Vagina (tissue), 2 donors: ENCODE data around the gene RTL1. TPM values are rescaled to one million over a fixed set of nuclear protein-coding genes. Genes with fewer than 3 reads are reported as not detected.

Experiments used
- DNase-seq, 2 donors: peaks; one replicate each; pipeline ENCODE4 v3.0.0-alpha.2; 2017; ENCODE audit errors: extremely low spot score in 2 of 2
- H3K27ac ChIP-seq: fragments of 200-600 bp; sonication (generic); one replicate; pipeline ENCODE4 v1.5.1; 2019
- H3K27me3 ChIP-seq: fragments of 200-600 bp; sonication (generic); one replicate; pipeline ENCODE4 v1.5.1; 2019
- H3K36me3 ChIP-seq, 2 donors: fragments of 200-600 bp; sonication (generic); one replicate each; pipeline ENCODE4 v1.5.1; 2017 to 2019
- H3K4me1 ChIP-seq: fragments of 200-600 bp; sonication (generic); one replicate; pipeline ENCODE4 v1.5.1; 2019
- H3K4me3 ChIP-seq, 2 donors: fragments of 200-600 bp; sonication (generic); 1 replicate in 1 of 2; 2 replicates in 1 of 2; pipeline ENCODE4 v1.5.1; 2016 to 2019
- H3K9me3 ChIP-seq: fragments of 200-600 bp; sonication (generic); one replicate; pipeline ENCODE4 v1.5.1; 2019
- CTCF ChIP-seq, 3 experiments: fragments of 450-650 bp in 2 of 3; fragments of 200-600 bp in 1 of 3; sonication (generic) in 1 of 3; IDR thresholded peaks; one replicate each; pipeline ENCODE4 v1.5.1; 2017 to 2019; ENCODE audit warnings: antibody characterized with exemption in 3 of 3, mild to moderate bottlenecking in 2 of 3, moderate library complexity in 2 of 3
- POLR2A ChIP-seq, 2 donors: fragments of 450-650 bp; IDR thresholded peaks; one replicate each; pipeline ENCODE4 v1.6.1; 2017; ENCODE audit warnings: antibody characterized with exemption in 2 of 2, mild to moderate bottlenecking in 2 of 2, moderate library complexity in 2 of 2
- POLR2AphosphoS5 ChIP-seq, 2 donors: sonication (generic); formaldehyde crosslinking; IDR thresholded peaks; one replicate each; pipeline ENCODE4 v1.9.0; 2017; ENCODE audit warnings: antibody characterized with exemption in 2 of 2, mild to moderate bottlenecking in 2 of 2, low read depth in 1 of 2; ENCODE audit not compliant: insufficient read depth in 1 of 2
- intact Hi-C: fragments of 100-400 bp; cut with DNase I; formaldehyde crosslinking; loops from one replicate; pipeline ENCODE4 v1.15.1; 2023
- total RNA-seq: library from RNA; depleted of rRNA; stranded (reverse); fragments of >200 nt; gene quantifications from one replicate; pipeline ENCODE4 v1.2.3, GENCODE V29; 2016

RTL1 gene
- total RNA-seq, 1 donor from 2014 or later, result not detected

GRCh38 chr14:100844421-100844820 lies 59.1 kb downstream of the RTL1 start:
- intact Hi-C loops, result loop anchor here (10.0 kb wide), 1 partner anchor 720 kb away; the partner anchor contains the start of gene DIO3
- no peak for DNase-seq
- H3K36me3 ChIP-seq, result no peaks in the 10 kb centered on the region
- no peak overlapping the region for H3K4me3 ChIP-seq
- no peaks in the 10 kb centered on the region for H3K9me3 ChIP-seq
- H3K27me3 ChIP-seq, result no peaks in the 10 kb centered on the region
- H3K27ac ChIP-seq, result peak overlapping the region; percentile 79
- H3K4me1 ChIP-seq, result peaks cover 17% of the 10 kb centered on the region
- TF ChIP-seq POLR2A (IDR thresholded peaks at IDR 0.05), result no peak
- no peak for TF ChIP-seq CTCF (IDR thresholded peaks at IDR 0.05)
- no peak for TF ChIP-seq POLR2AphosphoS5 (IDR thresholded peaks at IDR 0.05; ENCODE audit: insufficient read depth in 1 of 2, low read depth in 1 of 2)

- no peak for DNase-seq
- Histone ChIP-seq H3K27me3 (no peaks in the 10 kb centered on the region), H3K36me3 (no peaks in the 10 kb centered on the region), H3K4me3 (no peak overlapping the region), H3K4me1 (peaks cover 17% of the 10 kb centered on the region), H3K27ac (peak overlapping the region; percentile 79), H3K9me3 (no peaks in the 10 kb centered on the region)
- TF ChIP-seq CTCF (IDR thresholded peaks at IDR 0.05), result no peak
- no peak for TF ChIP-seq POLR2A (IDR thresholded peaks at IDR 0.05)
- TF ChIP-seq POLR2AphosphoS5 (IDR thresholded peaks at IDR 0.05; ENCODE audit: insufficient read depth in 1 of 2, low read depth in 1 of 2), result no peak
- intact Hi-C loops, result loop anchor here (10.0 kb wide), 1 partner anchor 721 kb away; the partner anchor contains the start of gene DIO3
These were observed 59.5 kb downstream of the RTL1 start for GRCh38 chr14:100844082-100844408.

- peaks cover 24% of the 10 kb centered on the region for H3K4me1 ChIP-seq
- H3K27ac ChIP-seq, result peak overlapping the region; percentile 79
- no peak overlapping the region for H3K4me3 ChIP-seq
- TF ChIP-seq POLR2A (IDR thresholded peaks at IDR 0.05) (no peak), POLR2AphosphoS5 (IDR thresholded peaks at IDR 0.05; ENCODE audit: insufficient read depth in 1 of 2, low read depth in 1 of 2) (peak; percentile 40 to 70)
- DNase-seq, result no peak
- no peaks in the 10 kb centered on the region for H3K36me3 ChIP-seq
- no peaks in the 10 kb centered on the region for H3K9me3 ChIP-seq
- intact Hi-C loops, result loop anchor here (10.0 kb wide), 1 partner anchor 722 kb away; the partner anchor contains the start of gene DIO3
- no peaks in the 10 kb centered on the region for H3K27me3 ChIP-seq
These were observed 60.7 kb downstream of the RTL1 start for GRCh38 chr14:100842799-100843198.

GRCh38 chr14:100841761-100842403 lies 61.6 kb downstream of the RTL1 start:
- Histone ChIP-seq H3K36me3 (no peaks in the 10 kb centered on the region), H3K9me3 (no peaks in the 10 kb centered on the region), H3K4me1 (peaks cover 24% of the 10 kb centered on the region), H3K27me3 (no peaks in the 10 kb centered on the region), H3K4me3 (no peak overlapping the region), H3K27ac (peak overlapping the region; percentile 79)
- TF ChIP-seq CTCF (IDR thresholded peaks at IDR 0.05) (no peak), POLR2AphosphoS5 (IDR thresholded peaks at IDR 0.05; ENCODE audit: insufficient read depth in 1 of 2, low read depth in 1 of 2) (no peak), POLR2A (IDR thresholded peaks at IDR 0.05) (no peak)
- no peak for DNase-seq
- intact Hi-C loops, result loop anchor here (10.0 kb wide), 1 partner anchor 723 kb away; the partner anchor contains the start of gene DIO3

GRCh38 chr14:100841066-100841760 lies 62.3 kb downstream of the RTL1 start:
- Histone ChIP-seq H3K36me3 (no peaks in the 10 kb centered on the region), H3K27ac (peak overlapping the region; percentile 79), H3K9me3 (no peaks in the 10 kb centered on the region), H3K4me3 (no peak overlapping the region), H3K4me1 (peaks cover 24% of the 10 kb centered on the region), H3K27me3 (no peaks in the 10 kb centered on the region)
- intact Hi-C loops, result loop anchor here (10.0 kb wide), 1 partner anchor 724 kb away; the partner anchor contains the start of gene DIO3
- no peak for DNase-seq
- TF ChIP-seq CTCF (IDR thresholded peaks at IDR 0.05) (no peak), POLR2AphosphoS5 (IDR thresholded peaks at IDR 0.05; ENCODE audit: insufficient read depth in 1 of 2, low read depth in 1 of 2) (no peak), POLR2A (IDR thresholded peaks at IDR 0.05) (no peak)
